Ascending aorta (tissue), 2 donors: ENCODE results near the gene RETREG2. TPM values are rescaled to one million over a fixed set of nuclear protein-coding genes. Genes with fewer than 3 reads are reported as not detected.
A peak's percentile ranks its signal among the peaks of the same experiment; 100 is the strongest.

Source experiments
- DNase-seq, 2 donors: peaks; one replicate each; pipeline ENCODE4 v3.0.0-alpha.2; 2019; ENCODE audit warnings: low spot score in 2 of 2
- H3K27ac ChIP-seq, 2 donors: fragments of 200-600 bp; sonication (generic); one replicate each; pipeline ENCODE4 v1.5.1; 2016 to 2017; ENCODE audit warnings: mild to moderate bottlenecking in 1 of 2
- H3K27me3 ChIP-seq: fragments of 200-600 bp; sonication (generic); one replicate; pipeline ENCODE4 v1.5.1; 2017
- H3K36me3 ChIP-seq, 2 donors: fragments of 200-600 bp; sonication (generic); one replicate each; pipeline ENCODE4 v1.5.1; 2016
- H3K4me1 ChIP-seq, 2 donors: fragments of 200-600 bp; sonication (generic); one replicate each; pipeline ENCODE4 v1.5.1; 2016 to 2017; ENCODE audit warnings: mild to moderate bottlenecking in 1 of 2
- H3K4me3 ChIP-seq, 2 donors: fragments of 200-600 bp; sonication (generic); one replicate each; pipeline ENCODE4 v1.5.1; 2016 to 2017; ENCODE audit warnings: mild to moderate bottlenecking in 1 of 2
- H3K9me3 ChIP-seq, 2 donors: fragments of 200-600 bp; sonication (generic); one replicate each; pipeline ENCODE4 v1.5.1; 2016
- CTCF ChIP-seq, 3 experiments: fragments of 200-600 bp in 2 of 3; fragments of 450-650 bp in 1 of 3; sonication (generic) in 2 of 3; IDR thresholded peaks; one replicate each; pipeline ENCODE4 v1.5.1; 2016 to 2019; ENCODE audit warnings: antibody characterized with exemption in 3 of 3, mild to moderate bottlenecking in 1 of 3, moderate library complexity in 1 of 3
- intact Hi-C: fragments of 100-400 bp; cut with DNase I; formaldehyde crosslinking; loops from one replicate; pipeline ENCODE4 v1.15.1; 2023
- total RNA-seq: library from RNA; depleted of rRNA; stranded (reverse); fragments of >200 nt; gene quantifications from one replicate; pipeline ENCODE4 v1.1.0, GENCODE V29; 2016

The RETREG2 gene
- total RNA-seq, 1 donor from 2014 or later: 83.5 TPM

GRCh38 chr2:219168932-219169331 is 9.1 kb upstream of the RETREG2 start:
- DNase-seq: no peak
- Histone ChIP-seq H3K27me3 (no peaks in the 10 kb centered on the region), H3K4me3 (no peak overlapping the region), H3K36me3 (peaks cover 13 to 22% of the 10 kb centered on the region in 2 donors), H3K4me1 (peaks cover 0 to 9% of the 10 kb centered on the region in 2 donors), H3K9me3 (no peaks in the 10 kb centered on the region), H3K27ac (no peak overlapping the region)
- intact Hi-C loops: no loop called here
- TF ChIP-seq CTCF (IDR thresholded peaks at IDR 0.05): no peak

GRCh38 chr2:219169930-219170654 is 8.0 kb upstream of the RETREG2 start, which contains the start of gene SLC23A3:
Gene SLC23A3, minus strand, starts transcription at chr2:219170029. Its CDS starts 45 bp downstream, at chr2:219169984.
- TF ChIP-seq CTCF (IDR thresholded peaks at IDR 0.05): no peak
- intact Hi-C loops: no loop called here
- no peak for DNase-seq

GRCh38 chr2:219171231-219171651 is 6.8 kb upstream of the RETREG2 start:
- DNase-seq: peak in 1 of 2 donors; percentile 81
- peak; percentile 48 to 66 (median 62) for TF ChIP-seq CTCF (IDR thresholded peaks at IDR 0.05)

More at GRCh38 chr2:219169930-219170654, 8.0 kb upstream of the RETREG2 start, which contains the start of gene SLC23A3:
- H3K4me1 ChIP-seq: peaks cover 0 to 12% of the 10 kb centered on the region in 2 donors
- H3K27ac ChIP-seq: peak within 1 kb of the TSS; percentile 58 to 69
- no peaks in the 10 kb centered on the region for H3K9me3 ChIP-seq
- H3K36me3 ChIP-seq: peaks cover 23 to 33% of the 10 kb centered on the region in 2 donors
- H3K4me3 ChIP-seq: no peak within 1 kb of the TSS
- no peaks in the 10 kb centered on the region for H3K27me3 ChIP-seq

GRCh38 chr2:219172231-219173154 is 5.6 kb upstream of the RETREG2 start:
- no peak for DNase-seq
- Histone ChIP-seq H3K36me3 (peaks cover 23 to 32% of the 10 kb centered on the region in 2 donors), H3K9me3 (no peaks in the 10 kb centered on the region), H3K4me1 (peaks cover 0 to 20% of the 10 kb centered on the region in 2 donors), H3K27me3 (no peaks in the 10 kb centered on the region), H3K4me3 (no peak overlapping the region), H3K27ac (peak overlapping the region; percentile 58 to 69)
- TF ChIP-seq CTCF (IDR thresholded peaks at IDR 0.05): no peak
- intact Hi-C loops: no loop called here

More at GRCh38 chr2:219171231-219171651, 6.8 kb upstream of the RETREG2 start:
- Histone ChIP-seq H3K4me1 (peaks cover 0 to 20% of the 10 kb centered on the region in 2 donors), H3K36me3 (peaks cover 23 to 32% of the 10 kb centered on the region in 2 donors), H3K27ac (peak overlapping the region; percentile 58 to 69), H3K4me3 (no peak overlapping the region), H3K27me3 (no peaks in the 10 kb centered on the region), H3K9me3 (no peaks in the 10 kb centered on the region)
- intact Hi-C loops: loop anchor here (1.0 kb wide), 1 partner anchor 127 kb away; no protein-coding TSS in a partner anchor

GRCh38 chr2:219173176-219173575 is 4.9 kb upstream of the RETREG2 start:
- H3K36me3 ChIP-seq: peaks cover 23 to 32% of the 10 kb centered on the region in 2 donors
- no peak overlapping the region for H3K4me3 ChIP-seq
- no peak for DNase-seq
- H3K27ac ChIP-seq: no peak overlapping the region
- H3K4me1 ChIP-seq: peaks cover 0 to 20% of the 10 kb centered on the region in 2 donors
- intact Hi-C loops: no loop called here
- no peak for TF ChIP-seq CTCF (IDR thresholded peaks at IDR 0.05)
- no peaks in the 10 kb centered on the region for H3K27me3 ChIP-seq
- H3K9me3 ChIP-seq: no peaks in the 10 kb centered on the region
